ENCODE results near the gene CFAP68. TPM values are rescaled to one million over a fixed set of nuclear protein-coding genes. Genes with fewer than 3 reads are reported as not detected.

Gene CFAP68
- total and polyA plus RNA-seq, 2 experiments from 2014 or later = 9.9 to 52.8 TPM

DNA sequence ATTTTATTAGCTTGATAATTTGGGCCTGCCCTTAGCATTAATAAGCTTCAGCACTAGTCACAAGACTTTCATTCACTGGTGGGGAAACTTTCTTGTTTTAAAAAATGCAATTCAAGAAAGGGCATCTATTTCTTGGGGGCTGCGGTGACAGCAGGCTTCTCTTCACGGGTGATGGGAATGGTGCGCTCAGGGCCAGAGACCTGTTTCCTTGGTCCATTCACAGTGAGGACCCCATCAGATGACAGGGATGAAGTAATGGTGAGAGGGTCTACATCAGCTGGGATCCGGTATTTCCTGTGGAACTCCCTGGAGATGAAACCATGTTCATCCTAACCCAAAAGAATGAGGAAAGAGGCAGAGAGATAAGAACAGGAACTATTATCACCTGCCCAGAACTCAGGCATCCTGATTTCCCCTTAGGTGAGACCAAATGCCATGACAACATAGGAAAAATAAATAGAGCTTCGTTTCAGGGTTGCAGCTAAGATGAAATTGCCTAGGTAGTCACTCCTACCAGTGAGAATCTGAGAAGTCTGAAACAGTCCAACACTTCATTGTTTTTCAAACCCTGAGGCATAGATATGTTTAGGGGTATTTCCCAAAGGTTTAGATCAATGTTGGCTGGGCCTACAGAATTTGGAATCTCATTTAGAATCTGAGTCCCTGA lies 29.4 kb downstream of the CFAP68 start:
- H3K36me3 ChIP-seq (ENCODE audit: insufficient read depth) = no peaks in the 10 kb centered on the region
- H2AFZ ChIP-seq = no peak overlapping the region
- Mint-ChIP-seq H3K4me1 (peaks cover 29% of the 10 kb centered on the region), H3K36me3 (ENCODE audit: low read depth) (no peaks in the 10 kb centered on the region), H3K9me3 (no peaks in the 10 kb centered on the region; the same call in 1 of the 3 replicates), H3K27me3 (ENCODE audit: insufficient read depth, low read depth, poor library complexity) (peaks cover 8% of the 10 kb centered on the region), H3K4me3 (no peak overlapping the region), H3K27ac (no peak overlapping the region)
- TF ChIP-seq ZNF114 (CRISPR knock-in tag; IDR thresholded peaks at IDR 0.05) (no peak), JUNB (IDR thresholded peaks at IDR 0.05; ENCODE audit: unreplicated experiment) (no peak), POLR2AphosphoS5 (IDR thresholded peaks at IDR 0.05; ENCODE audit: low read depth) (no peak), CREB1 (CRISPR knock-in tag; IDR thresholded peaks at IDR 0.05; ENCODE audit: low read depth) (no peak), STAT1 (IDR thresholded peaks at IDR 0.05; ENCODE audit: unreplicated experiment) (no peak), EZH2 (IDR thresholded peaks at IDR 0.05; ENCODE audit: low read depth, unreplicated experiment) (no peak), EZH2phosphoT487 (IDR thresholded peaks at IDR 0.05; ENCODE audit: unreplicated experiment) (no peak), NANOG (IDR thresholded peaks at IDR 0.05; ENCODE audit: borderline replicate concordance) (no peak), ZNF331 (CRISPR knock-in tag; IDR thresholded peaks at IDR 0.05; ENCODE audit: low read depth) (no peak)
- no peak for DNase-seq (ENCODE audit: low spot score)
- peaks cover 21% of the 10 kb centered on the region for H3K4me1 ChIP-seq (ENCODE audit: insufficient read depth)
- no peak overlapping the region for H3K4me2 ChIP-seq
- no peaks in the 10 kb centered on the region for H3K9me2 ChIP-seq (ENCODE audit: insufficient read depth)
- no peak overlapping the region for H3K4me3 ChIP-seq
- no peaks in the 10 kb centered on the region for H3K79me2 ChIP-seq (replicated peaks; ENCODE audit: insufficient read depth)
- no peaks in the 10 kb centered on the region for H3F3A ChIP-seq (replicated peaks; ENCODE audit: low read depth)
- H3K27ac ChIP-seq (ENCODE audit: low read depth) = no peak overlapping the region
- no peaks in the 10 kb centered on the region for H3K27me3 ChIP-seq (ENCODE audit: insufficient read depth)
- H4K20me1 ChIP-seq (replicated peaks; ENCODE audit: insufficient read depth) = no peaks in the 10 kb centered on the region
- ATAC-seq = no peak

DNA sequence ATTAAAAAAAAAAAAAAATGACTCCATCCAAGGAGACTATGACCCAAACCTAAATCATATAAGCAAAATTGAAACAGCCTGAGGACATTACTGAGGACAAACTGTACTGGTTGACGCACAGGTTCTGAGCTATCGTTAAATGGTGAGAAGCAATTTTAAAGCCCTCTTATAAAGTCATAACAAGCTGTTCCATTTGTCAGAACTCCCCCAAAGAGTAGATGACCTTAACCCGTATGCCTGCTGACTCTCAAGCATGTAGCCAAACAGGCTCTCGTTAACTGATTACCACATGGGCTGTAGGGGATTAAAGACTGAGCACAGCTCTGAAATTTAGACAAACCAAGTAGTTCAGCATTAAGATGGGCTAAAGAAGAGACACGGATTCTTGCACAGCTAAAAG lies 30.0 kb downstream of the CFAP68 start:
- Mint-ChIP-seq H3K27me3 (ENCODE audit: insufficient read depth, low read depth, poor library complexity) (peaks cover 8% of the 10 kb centered on the region), H3K27ac (no peak overlapping the region), H3K4me3 (no peak overlapping the region), H3K36me3 (ENCODE audit: low read depth) (no peaks in the 10 kb centered on the region), H3K9me3 (no peaks in the 10 kb centered on the region; the same call in 1 of the 3 replicates), H3K4me1 (peaks cover 29% of the 10 kb centered on the region)
- ATAC-seq (no peak), DNase-seq (ENCODE audit: low spot score) (no peak)
- peaks cover 21% of the 10 kb centered on the region for H3K4me1 ChIP-seq (ENCODE audit: insufficient read depth)
- H3K27ac ChIP-seq (ENCODE audit: low read depth) = no peak overlapping the region
- H3K79me2 ChIP-seq (replicated peaks; ENCODE audit: insufficient read depth) = no peaks in the 10 kb centered on the region
- no peaks in the 10 kb centered on the region for H3K27me3 ChIP-seq (ENCODE audit: insufficient read depth)
- no peak overlapping the region for H2AFZ ChIP-seq
- H3K9me2 ChIP-seq (ENCODE audit: insufficient read depth) = no peaks in the 10 kb centered on the region
- H3F3A ChIP-seq (replicated peaks; ENCODE audit: low read depth) = no peaks in the 10 kb centered on the region
- no peak overlapping the region for H3K4me2 ChIP-seq
- no peak overlapping the region for H3K4me3 ChIP-seq
- no peaks in the 10 kb centered on the region for H3K36me3 ChIP-seq (ENCODE audit: insufficient read depth)
- H4K20me1 ChIP-seq (replicated peaks; ENCODE audit: insufficient read depth) = no peaks in the 10 kb centered on the region
- no peak for TF ChIP-seq STAT1 (IDR thresholded peaks at IDR 0.05; ENCODE audit: unreplicated experiment)
- no peak for TF ChIP-seq ZNF114 (CRISPR knock-in tag; IDR thresholded peaks at IDR 0.05)
- TF ChIP-seq POLR2AphosphoS5 (IDR thresholded peaks at IDR 0.05; ENCODE audit: low read depth) = no peak
- TF ChIP-seq, protein P1, sequence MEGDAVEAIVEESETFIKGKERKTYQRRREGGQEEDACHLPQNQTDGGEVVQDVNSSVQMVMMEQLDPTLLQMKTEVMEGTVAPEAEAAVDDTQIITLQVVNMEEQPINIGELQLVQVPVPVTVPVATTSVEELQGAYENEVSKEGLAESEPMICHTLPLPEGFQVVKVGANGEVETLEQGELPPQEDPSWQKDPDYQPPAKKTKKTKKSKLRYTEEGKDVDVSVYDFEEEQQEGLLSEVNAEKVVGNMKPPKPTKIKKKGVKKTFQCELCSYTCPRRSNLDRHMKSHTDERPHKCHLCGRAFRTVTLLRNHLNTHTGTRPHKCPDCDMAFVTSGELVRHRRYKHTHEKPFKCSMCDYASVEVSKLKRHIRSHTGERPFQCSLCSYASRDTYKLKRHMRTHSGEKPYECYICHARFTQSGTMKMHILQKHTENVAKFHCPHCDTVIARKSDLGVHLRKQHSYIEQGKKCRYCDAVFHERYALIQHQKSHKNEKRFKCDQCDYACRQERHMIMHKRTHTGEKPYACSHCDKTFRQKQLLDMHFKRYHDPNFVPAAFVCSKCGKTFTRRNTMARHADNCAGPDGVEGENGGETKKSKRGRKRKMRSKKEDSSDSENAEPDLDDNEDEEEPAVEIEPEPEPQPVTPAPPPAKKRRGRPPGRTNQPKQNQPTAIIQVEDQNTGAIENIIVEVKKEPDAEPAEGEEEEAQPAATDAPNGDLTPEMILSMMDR (conservative IDR thresholded peaks at IDR 0.05; ENCODE audit: low read depth in 2 of 2) = no peak
- TF ChIP-seq, protein P2, sequence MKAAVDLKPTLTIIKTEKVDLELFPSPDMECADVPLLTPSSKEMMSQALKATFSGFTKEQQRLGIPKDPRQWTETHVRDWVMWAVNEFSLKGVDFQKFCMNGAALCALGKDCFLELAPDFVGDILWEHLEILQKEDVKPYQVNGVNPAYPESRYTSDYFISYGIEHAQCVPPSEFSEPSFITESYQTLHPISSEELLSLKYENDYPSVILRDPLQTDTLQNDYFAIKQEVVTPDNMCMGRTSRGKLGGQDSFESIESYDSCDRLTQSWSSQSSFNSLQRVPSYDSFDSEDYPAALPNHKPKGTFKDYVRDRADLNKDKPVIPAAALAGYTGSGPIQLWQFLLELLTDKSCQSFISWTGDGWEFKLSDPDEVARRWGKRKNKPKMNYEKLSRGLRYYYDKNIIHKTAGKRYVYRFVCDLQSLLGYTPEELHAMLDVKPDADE (IDR thresholded peaks at IDR 0.05) = no peak
- TF ChIP-seq, protein P3, sequence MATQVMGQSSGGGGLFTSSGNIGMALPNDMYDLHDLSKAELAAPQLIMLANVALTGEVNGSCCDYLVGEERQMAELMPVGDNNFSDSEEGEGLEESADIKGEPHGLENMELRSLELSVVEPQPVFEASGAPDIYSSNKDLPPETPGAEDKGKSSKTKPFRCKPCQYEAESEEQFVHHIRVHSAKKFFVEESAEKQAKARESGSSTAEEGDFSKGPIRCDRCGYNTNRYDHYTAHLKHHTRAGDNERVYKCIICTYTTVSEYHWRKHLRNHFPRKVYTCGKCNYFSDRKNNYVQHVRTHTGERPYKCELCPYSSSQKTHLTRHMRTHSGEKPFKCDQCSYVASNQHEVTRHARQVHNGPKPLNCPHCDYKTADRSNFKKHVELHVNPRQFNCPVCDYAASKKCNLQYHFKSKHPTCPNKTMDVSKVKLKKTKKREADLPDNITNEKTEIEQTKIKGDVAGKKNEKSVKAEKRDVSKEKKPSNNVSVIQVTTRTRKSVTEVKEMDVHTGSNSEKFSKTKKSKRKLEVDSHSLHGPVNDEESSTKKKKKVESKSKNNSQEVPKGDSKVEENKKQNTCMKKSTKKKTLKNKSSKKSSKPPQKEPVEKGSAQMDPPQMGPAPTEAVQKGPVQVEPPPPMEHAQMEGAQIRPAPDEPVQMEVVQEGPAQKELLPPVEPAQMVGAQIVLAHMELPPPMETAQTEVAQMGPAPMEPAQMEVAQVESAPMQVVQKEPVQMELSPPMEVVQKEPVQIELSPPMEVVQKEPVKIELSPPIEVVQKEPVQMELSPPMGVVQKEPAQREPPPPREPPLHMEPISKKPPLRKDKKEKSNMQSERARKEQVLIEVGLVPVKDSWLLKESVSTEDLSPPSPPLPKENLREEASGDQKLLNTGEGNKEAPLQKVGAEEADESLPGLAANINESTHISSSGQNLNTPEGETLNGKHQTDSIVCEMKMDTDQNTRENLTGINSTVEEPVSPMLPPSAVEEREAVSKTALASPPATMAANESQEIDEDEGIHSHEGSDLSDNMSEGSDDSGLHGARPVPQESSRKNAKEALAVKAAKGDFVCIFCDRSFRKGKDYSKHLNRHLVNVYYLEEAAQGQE (IDR thresholded peaks at IDR 0.05; ENCODE audit: unreplicated experiment) = no peak
- no peak for TF ChIP-seq JUNB (IDR thresholded peaks at IDR 0.05; ENCODE audit: unreplicated experiment)
- TF ChIP-seq NANOG (IDR thresholded peaks at IDR 0.05; ENCODE audit: borderline replicate concordance) = no peak
- TF ChIP-seq EZH2 (IDR thresholded peaks at IDR 0.05; ENCODE audit: low read depth, unreplicated experiment) = no peak
- no peak for TF ChIP-seq ZNF331 (CRISPR knock-in tag; IDR thresholded peaks at IDR 0.05; ENCODE audit: low read depth)
- no peak for TF ChIP-seq CREB1 (CRISPR knock-in tag; IDR thresholded peaks at IDR 0.05; ENCODE audit: low read depth)

Data from GM23338 (cell line).